Left colon (tissue), 2 donors: ENCODE data around the gene NEU4. TPM values are rescaled to one million over a fixed set of nuclear protein-coding genes. Genes with fewer than 3 reads are reported as not detected.

Experiments used
- total RNA-seq, 2 donors: library from RNA; stranded (reverse); fragmentation: NEBNext Ultra II Directional; extraction: Animal tissue kit (Norgen Biotek cat#: 25700); gene quantifications; one replicate each; pipeline ENCODE4 v1.2.1, GENCODE V29; 2021
- donor health status: DM: no; HTN: no; CAD: no.
- donor health status: DM: yes; HTN: yes; CAD: no.

Gene NEU4
- total RNA-seq, 2 donors from 2014 or later: 32.3 to 124 TPM

Other genes starting within 250 kb of the NEU4 start
- 10 to 100 TPM; 86.0 to 86.7 TPM for gene THAP4, start 172.0 kb upstream of the NEU4 start, total RNA-seq
- gene ATG4B, start 171.5 kb upstream of the NEU4 start, total RNA-seq: 10 to 100 TPM; 90.0 to 95.9 TPM
- 10 to 100 TPM; 13.4 to 23.7 TPM for gene DTYMK, start 122.4 kb upstream of the NEU4 start, total RNA-seq
- 10 to 100 TPM; 26.7 to 27.6 TPM for gene ING5, start 107.2 kb upstream of the NEU4 start, total RNA-seq
- gene D2HGDH, start 74.6 kb upstream of the NEU4 start, total RNA-seq: 10 to 100 TPM; 72.8 to 75.3 TPM
- 10 to 100 TPM; 50.8 to 69.8 TPM for gene GAL3ST2, start 32.4 kb upstream of the NEU4 start, total RNA-seq
- under 1 TPM in 1 of 2 donors, not detected in 1; 0.36 TPM for gene PDCD1, start 49.7 kb downstream of the NEU4 start, total RNA-seq
- not detected for gene RTP5, start 60.5 kb downstream of the NEU4 start, total RNA-seq